HCT116 (cell line): Measurements from ENCODE around the gene HVCN1. TPM values are rescaled to one million over a fixed set of nuclear protein-coding genes. Genes with fewer than 3 reads are reported as not detected.

ENCODE experiments used
- ATAC-seq: fragments of 200-7000 bp; cut with Tn5 transposase; 2 replicates; pipeline ENCODE4 v1.9.1; 2020; ENCODE audit warnings: mild to moderate bottlenecking, moderate library complexity
- BruUV-seq: library from RNA; stranded (reverse); fragments of 400-500 nt; replicated peaks from 2 replicates; lab custom pipeline; 2021; lab: Mats Ljungman, UMichigan
- CTCF ChIA-PET: fragments of 300-600 bp; sonication (Branson Sonifier 250); formaldehyde crosslinking; loops from one replicate; lab custom pipeline; 2021; ENCODE audit warnings: antibody characterized with exemption; lab: Charles Lee
- POLR2A ChIA-PET: fragments of 300-600, 350-600 bp; sonication (Branson Sonifier 250); formaldehyde crosslinking; loops from one replicate; lab custom pipeline; 2021; ENCODE audit warnings: antibody characterized with exemption; lab: Charles Lee
- RAD21 ChIA-PET, 2 experiments: fragments of 300-600 bp; sonication (Branson Sonifier 250); formaldehyde crosslinking; loops; one replicate each; lab custom pipeline; 2023; ENCODE audit warnings: low total read pairs in 2 of 2; ENCODE audit not compliant: uncharacterized antibody in 2 of 2, unreplicated experiment in 2 of 2, low non-redundant PET in 1 of 2; lab: Charles Lee
- DNase-seq: peaks from one replicate; pipeline ENCODE4 v3.0.0-alpha.2; 2010; ENCODE audit warnings: low read depth, low spot score
- H2AFZ ChIP-seq: fragments of 200-600 bp; shearing (Covaris generic), sonication (generic); 2 replicates; pipeline ENCODE4 v1.6.1; 2017; ENCODE audit warnings: low read depth, mixed run types, mixed read lengths, antibody characterized with exemption, low read length; ENCODE audit not compliant: poor library complexity, severe bottlenecking
- H3K27ac ChIP-seq: 2 replicates; pipeline ENCODE4 v1.5.1; 2012; ENCODE audit warnings: low read depth, low read length
- H3K27me3 ChIP-seq: fragments of 200-600 bp; sonication (generic); 2 replicates; pipeline ENCODE4 v1.6.1; 2016; ENCODE audit warnings: mixed run types, low read length, mixed read lengths; ENCODE audit not compliant: insufficient read depth
- H3K36me3 ChIP-seq, 2 experiments: fragments of 200-500 bp in 1 of 2; fragments of 200-600 bp in 1 of 2; sonication (Bioruptor generic) in 1 of 2; sonication (generic) in 1 of 2; 2 replicates each; pipeline versions ENCODE4 v1.5.1 to v1.6.1; 2014 to 2016; ENCODE audit warnings: low read length in 2 of 2, inconsistent platforms in 1 of 2, mixed read lengths in 1 of 2, mixed run types in 1 of 2; ENCODE audit not compliant: insufficient read depth in 2 of 2, control insufficient read depth in 1 of 2
- H3K4me1 ChIP-seq, 2 experiments: fragments of 200-600 bp in 1 of 2; sonication (generic) in 1 of 2; 2 replicates each; pipeline versions ENCODE4 v1.5.1 to v1.6.1; 2012 to 2017; ENCODE audit warnings: low read length in 2 of 2, inconsistent platforms in 1 of 2, mild to moderate bottlenecking in 1 of 2, mixed read lengths in 1 of 2, mixed run types in 1 of 2, moderate library complexity in 1 of 2; ENCODE audit not compliant: insufficient read depth in 2 of 2, control insufficient read depth in 1 of 2
- H3K4me2 ChIP-seq: fragments of 200-600 bp; sonication (generic); 2 replicates; pipeline ENCODE4 v1.6.1; 2017; ENCODE audit warnings: mixed run types, low read length, mixed read lengths
- H3K4me3 ChIP-seq, 2 experiments: fragments of 200-600 bp in 1 of 2; sonication (generic) in 1 of 2; replicated peaks in 1 of 2; 2 replicates each; pipeline ENCODE4 v1.5.1; 2011 to 2016; ENCODE audit warnings: low read length in 2 of 2, control low read depth in 1 of 2, low read depth in 1 of 2, mild to moderate bottlenecking in 1 of 2, mixed read lengths in 1 of 2, mixed run types in 1 of 2
- H3K79me2 ChIP-seq: fragments of 200-600 bp; sonication (generic); 2 replicates; pipeline ENCODE4 v1.6.1; 2017; ENCODE audit warnings: mild to moderate bottlenecking, mixed run types, low read length, moderate library complexity, mixed read lengths; ENCODE audit not compliant: insufficient read depth
- H3K9ac ChIP-seq: fragments of 200-600 bp; sonication (generic); 2 replicates; pipeline ENCODE4 v1.6.1; 2016; ENCODE audit warnings: low read length, mixed read lengths
- H3K9me2 ChIP-seq: fragments of 200-600 bp; sonication (generic), shearing (Covaris generic); 2 replicates; pipeline ENCODE4 v1.6.1; 2017; ENCODE audit warnings: mixed run types, mild to moderate bottlenecking, moderate library complexity; ENCODE audit not compliant: insufficient read depth
- H3K9me3 ChIP-seq, 2 experiments: fragments of 200-500 bp in 1 of 2; fragments of 200-600 bp in 1 of 2; sonication (Bioruptor generic) in 1 of 2; sonication (generic) in 1 of 2; 2 replicates each; pipeline ENCODE4 v1.6.1; 2014 to 2017; ENCODE audit warnings: low read length in 2 of 2, mixed read lengths in 2 of 2, inconsistent platforms in 1 of 2, low read depth in 1 of 2, mild to moderate bottlenecking in 1 of 2, mixed run types in 1 of 2, moderate library complexity in 1 of 2; ENCODE audit not compliant: control insufficient read depth in 1 of 2, insufficient read depth in 1 of 2
- H4K20me1 ChIP-seq: fragments of 200-600 bp; sonication (generic), shearing (Covaris generic); 2 replicates; pipeline ENCODE4 v1.6.1; 2017; ENCODE audit warnings: mixed run types, mild to moderate bottlenecking, moderate library complexity; ENCODE audit not compliant: insufficient read depth
- EGR1 ChIP-seq: IDR thresholded peaks from 2 replicates; pipeline ENCODE4 v1.6.1; 2012; ENCODE audit warnings: low read depth
- RAD21 ChIP-seq: IDR thresholded peaks from 2 replicates; pipeline ENCODE4 v1.6.1; 2012; ENCODE audit warnings: low read depth, mild to moderate bottlenecking
- intact Hi-C: fragments of 100-400 bp; cut with micrococcal nuclease; formaldehyde crosslinking; loops from 2 replicates; pipeline ENCODE4 v1.10.0; 2022
- total RNA-seq: library from RNA; stranded (reverse); gene quantifications from one replicate; pipeline ENCODE4 v1.2.1, GENCODE V29; 2021; ENCODE audit not compliant: unreplicated experiment
- TF ChIP-seq, protein P1 (sequence below), 3 experiments: fragments of 200-600 bp in 1 of 3; sonication (generic) in 1 of 3; IDR thresholded peaks in 2 of 3; conservative IDR thresholded peaks in 1 of 3; 2 replicates each; pipeline ENCODE4 v1.5.1; 2012 to 2017; ENCODE audit warnings: low read depth in 2 of 3, low read length in 2 of 3, antibody characterized with exemption in 1 of 3, borderline replicate concordance in 1 of 3, control low read depth in 1 of 3, mild to moderate bottlenecking in 1 of 3, mixed read lengths in 1 of 3, mixed run types in 1 of 3, moderate library complexity in 1 of 3; ENCODE audit not compliant: insufficient read depth in 1 of 3

HVCN1 gene
- total RNA-seq, 1 experiment from 2014 or later = 0.15 TPM

DNA sequence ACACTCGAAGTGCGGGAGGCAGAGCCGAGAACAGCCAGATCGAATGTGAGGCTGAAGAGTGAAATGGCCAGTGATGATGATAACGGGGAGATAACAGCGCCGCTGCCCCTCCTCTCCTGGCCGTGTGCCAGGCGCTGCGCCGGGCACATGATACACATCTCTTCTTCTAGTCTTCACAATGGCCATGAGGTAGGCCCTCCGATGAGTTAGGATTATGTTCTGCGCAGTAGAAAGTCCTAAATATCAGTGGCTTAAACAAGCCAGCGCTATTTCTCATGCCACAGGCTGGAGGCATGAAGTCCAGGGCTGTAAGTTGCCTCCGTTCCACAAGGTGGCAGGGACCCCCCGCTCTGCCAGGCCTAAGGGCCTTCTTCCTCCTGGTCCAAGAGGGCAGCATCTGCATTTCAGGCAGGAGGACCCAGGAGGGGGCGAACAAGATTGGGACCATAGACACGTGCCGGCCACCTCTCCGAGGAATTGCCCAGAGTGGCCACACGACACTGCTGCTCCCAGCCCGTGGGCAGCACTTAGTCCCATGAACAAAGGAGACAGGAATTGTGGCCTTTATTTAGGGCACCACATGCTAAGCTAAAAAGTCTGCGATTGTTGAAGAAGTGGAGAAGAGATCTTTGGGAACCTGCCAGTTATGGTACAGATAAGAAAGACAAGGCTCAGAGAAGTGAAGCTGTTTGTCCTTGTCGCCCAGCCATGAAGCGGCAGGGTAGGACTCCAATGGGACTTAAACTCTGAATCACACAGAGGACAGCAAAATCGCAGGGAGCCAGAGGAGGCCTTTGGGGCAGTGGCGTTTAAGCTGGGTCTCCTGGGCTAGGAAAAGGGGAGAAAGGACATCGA, 10.9 kb upstream of the HVCN1 start:
- no peak overlapping the region for H3K4me2 ChIP-seq
- ChIA-PET CTCF (no interaction called here), POLR2A (no interaction called here)

More for the DNA sequence above, 10.9 kb upstream of the HVCN1 start:
- H2AFZ ChIP-seq = no peak overlapping the region
- BruUV-seq = no TSS peak
- H3K9me3 ChIP-seq = no peaks in the 10 kb centered on the region
- peaks cover 6 to 18% of the 10 kb centered on the region in 2 experiments for H3K4me1 ChIP-seq
- RAD21 ChIA-PET = no interaction called here
- no peak overlapping the region for H3K4me3 ChIP-seq
- no peaks in the 10 kb centered on the region for H3K79me2 ChIP-seq
- ATAC-seq (no peak), DNase-seq (no peak)
- TF ChIP-seq EGR1 (no peak), RAD21 (peak; percentile 30; the same call in 1 of the 2 replicates)
- TF ChIP-seq, protein P1, sequence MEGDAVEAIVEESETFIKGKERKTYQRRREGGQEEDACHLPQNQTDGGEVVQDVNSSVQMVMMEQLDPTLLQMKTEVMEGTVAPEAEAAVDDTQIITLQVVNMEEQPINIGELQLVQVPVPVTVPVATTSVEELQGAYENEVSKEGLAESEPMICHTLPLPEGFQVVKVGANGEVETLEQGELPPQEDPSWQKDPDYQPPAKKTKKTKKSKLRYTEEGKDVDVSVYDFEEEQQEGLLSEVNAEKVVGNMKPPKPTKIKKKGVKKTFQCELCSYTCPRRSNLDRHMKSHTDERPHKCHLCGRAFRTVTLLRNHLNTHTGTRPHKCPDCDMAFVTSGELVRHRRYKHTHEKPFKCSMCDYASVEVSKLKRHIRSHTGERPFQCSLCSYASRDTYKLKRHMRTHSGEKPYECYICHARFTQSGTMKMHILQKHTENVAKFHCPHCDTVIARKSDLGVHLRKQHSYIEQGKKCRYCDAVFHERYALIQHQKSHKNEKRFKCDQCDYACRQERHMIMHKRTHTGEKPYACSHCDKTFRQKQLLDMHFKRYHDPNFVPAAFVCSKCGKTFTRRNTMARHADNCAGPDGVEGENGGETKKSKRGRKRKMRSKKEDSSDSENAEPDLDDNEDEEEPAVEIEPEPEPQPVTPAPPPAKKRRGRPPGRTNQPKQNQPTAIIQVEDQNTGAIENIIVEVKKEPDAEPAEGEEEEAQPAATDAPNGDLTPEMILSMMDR (IDR thresholded peaks at IDR 0.05 in 2 of 3, conservative IDR thresholded peaks at IDR 0.05 in 1 of 3; ENCODE audit: borderline replicate concordance in 1 of 3, insufficient read depth in 1 of 3, low read depth in 2 of 3, low read length in 2 of 3) = peak; percentile 21 to 38 (median 33); a peak in 3 of 6 replicates
- H3K36me3 ChIP-seq = no peaks in the 10 kb centered on the region
- intact Hi-C loops = loop anchor here (10.0 kb wide), 1 partner anchor 85 kb away; the partner anchor contains the start of gene TCTN1
- no peaks in the 10 kb centered on the region for H4K20me1 ChIP-seq
- no peaks in the 10 kb centered on the region for H3K9me2 ChIP-seq
- H3K9ac ChIP-seq = no peak overlapping the region
- H3K27me3 ChIP-seq = no peaks in the 10 kb centered on the region
- no peak overlapping the region for H3K27ac ChIP-seq
